Lower leg skin (tissue), 3 donors: ENCODE data around the gene DPM3.

ENCODE experiments used
- CTCF ChIP-seq, 3 donors: fragments of 450-650 bp; IDR thresholded peaks; one replicate each; pipeline ENCODE4 v1.5.1; 2016; ENCODE audit warnings: antibody characterized with exemption in 3 of 3, mild to moderate bottlenecking in 3 of 3, moderate library complexity in 2 of 3
- POLR2A ChIP-seq, 2 donors: fragments of 450-650 bp; IDR thresholded peaks; one replicate each; pipeline ENCODE4 v1.6.1; 2016 to 2017; ENCODE audit warnings: antibody characterized with exemption in 2 of 2, mild to moderate bottlenecking in 1 of 2, moderate library complexity in 1 of 2

GRCh38 chr1:155110381-155110780 is 29.9 kb downstream of the DPM3 start:
- TF ChIP-seq CTCF (IDR thresholded peaks at IDR 0.05), result no peak
- TF ChIP-seq POLR2A (IDR thresholded peaks at IDR 0.05), result no peak
